NCI-H1694 treated with DMSO at 0.1 percent for 48 hours (cell line): Measurements from ENCODE around the gene TGM5.
"Not testable (repeated sequence)": the region's sequence is repeated elsewhere in the genome, so short reads cannot be mapped to it uniquely, and the experiment has no call there.

Source experiments
- DNase-seq: peaks from one replicate; lab custom pipeline; 2025; lab: John Stamatoyannopoulos, UW

TGM5 gene

DNA sequence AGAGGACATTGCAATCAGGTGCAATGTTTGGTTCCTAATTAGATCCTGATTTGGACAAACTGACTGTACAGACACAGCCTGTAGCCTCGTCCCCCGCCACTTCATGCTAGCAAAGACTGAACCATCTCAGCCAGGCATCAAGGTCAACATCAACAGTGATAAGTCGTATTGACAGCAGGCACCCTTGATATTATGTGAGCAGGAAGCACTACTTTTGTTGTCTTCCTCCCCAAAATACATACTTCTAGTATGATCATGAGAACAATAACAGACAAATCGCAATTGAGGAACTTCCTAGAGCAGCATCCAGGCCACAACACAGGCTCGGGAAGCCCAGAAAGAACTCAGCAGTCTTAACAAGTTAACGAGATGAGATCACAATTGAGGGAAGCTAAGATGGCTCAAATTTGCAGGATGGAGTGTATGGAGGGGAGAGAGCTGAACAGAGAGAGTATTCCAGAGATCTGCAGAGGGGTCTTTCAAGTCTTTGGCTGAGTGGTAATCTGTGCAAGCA lies 20.4 kb downstream of the TGM5 start:
- DNase-seq: no peak

DNA sequence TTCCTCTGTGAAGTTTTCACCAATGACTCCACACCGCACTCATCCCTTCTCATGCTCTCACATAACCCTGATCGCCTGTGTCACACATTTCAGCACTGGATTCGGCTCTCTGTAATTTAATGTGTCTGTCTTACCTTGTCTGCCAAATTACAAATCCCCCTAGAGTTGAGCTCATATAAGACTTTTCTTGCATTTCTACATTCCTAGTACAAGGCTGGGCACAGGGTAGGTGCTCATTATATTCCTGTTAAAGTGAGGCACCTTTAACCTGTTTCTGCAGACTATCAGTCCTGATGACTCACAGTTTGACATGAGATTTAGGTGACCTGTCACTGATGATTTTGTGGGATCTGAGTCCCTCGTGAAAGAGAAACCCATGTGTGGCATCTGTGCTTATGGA lies 22.6 kb downstream of the TGM5 start:
- no peak for DNase-seq

DNA sequence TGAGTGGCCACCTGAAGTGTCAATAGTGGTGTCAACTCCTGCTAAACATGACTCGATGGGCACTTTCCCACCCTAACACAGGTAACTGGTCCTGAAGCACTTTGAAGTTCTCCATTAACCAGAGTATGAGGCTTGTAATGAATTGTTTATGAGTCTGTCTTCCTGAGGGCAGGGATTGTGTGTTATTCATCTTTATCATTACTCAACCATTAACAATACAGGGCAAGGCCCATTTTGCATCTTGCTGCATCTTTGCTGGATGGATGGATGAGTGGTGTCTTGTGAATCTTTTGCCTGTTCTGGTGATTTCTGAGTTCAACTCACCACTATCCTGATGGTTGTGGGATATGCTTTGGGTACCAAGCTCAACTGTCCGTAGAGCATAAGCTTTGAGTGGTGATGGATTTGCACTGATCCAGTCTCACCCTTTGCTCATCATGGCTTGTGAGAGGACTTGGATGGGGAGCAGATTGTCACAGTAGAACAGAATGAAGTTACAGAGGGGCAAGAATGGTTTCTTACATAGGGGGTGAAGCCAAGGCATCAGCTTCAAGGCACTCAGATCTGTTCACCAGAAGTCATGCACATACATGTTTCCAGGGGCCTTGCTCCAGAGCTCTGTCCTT lies 23.6 kb downstream of the TGM5 start:
- no peak for DNase-seq

DNA sequence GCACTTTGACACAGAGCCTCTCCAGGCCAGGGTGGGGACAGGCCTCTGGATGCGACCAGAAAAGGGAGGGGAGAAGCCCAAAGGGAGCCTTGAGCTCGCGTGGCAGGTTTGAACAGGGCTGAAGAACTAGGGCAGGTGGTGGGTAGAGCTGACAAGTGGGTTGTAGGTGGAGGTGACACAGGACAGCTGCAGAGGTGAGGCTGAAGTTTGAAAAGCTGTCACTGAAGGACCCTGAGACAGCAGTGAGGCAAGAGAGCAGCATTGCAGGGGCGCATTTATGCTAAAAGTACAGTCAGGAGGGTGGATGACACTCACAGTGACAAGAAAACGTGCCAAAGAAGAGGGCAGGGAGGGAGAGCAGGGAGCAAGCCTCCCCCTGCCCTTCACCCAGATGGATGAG lies 24.1 kb downstream of the TGM5 start:
- DNase-seq: no peak

DNA sequence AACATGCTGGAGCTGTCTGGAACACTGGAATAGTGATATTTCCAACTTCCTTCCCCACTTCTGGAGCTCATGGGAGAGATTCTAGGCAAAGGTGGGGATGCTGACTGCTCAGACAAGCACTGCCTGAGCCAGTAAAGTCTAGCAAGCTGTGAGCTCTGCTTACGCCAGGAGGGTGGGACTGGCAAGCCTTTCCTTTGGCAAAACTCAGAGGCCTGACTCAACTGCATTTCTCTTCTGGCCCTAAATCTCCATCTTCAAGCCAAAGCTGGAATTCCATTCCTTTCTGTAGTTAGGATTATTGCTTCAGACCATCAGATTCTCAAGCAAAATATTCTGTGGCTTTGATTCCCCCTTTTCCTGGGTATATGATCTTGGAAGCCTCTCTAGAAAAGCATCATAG lies 25.6 kb downstream of the TGM5 start:
- no peak for DNase-seq

DNA sequence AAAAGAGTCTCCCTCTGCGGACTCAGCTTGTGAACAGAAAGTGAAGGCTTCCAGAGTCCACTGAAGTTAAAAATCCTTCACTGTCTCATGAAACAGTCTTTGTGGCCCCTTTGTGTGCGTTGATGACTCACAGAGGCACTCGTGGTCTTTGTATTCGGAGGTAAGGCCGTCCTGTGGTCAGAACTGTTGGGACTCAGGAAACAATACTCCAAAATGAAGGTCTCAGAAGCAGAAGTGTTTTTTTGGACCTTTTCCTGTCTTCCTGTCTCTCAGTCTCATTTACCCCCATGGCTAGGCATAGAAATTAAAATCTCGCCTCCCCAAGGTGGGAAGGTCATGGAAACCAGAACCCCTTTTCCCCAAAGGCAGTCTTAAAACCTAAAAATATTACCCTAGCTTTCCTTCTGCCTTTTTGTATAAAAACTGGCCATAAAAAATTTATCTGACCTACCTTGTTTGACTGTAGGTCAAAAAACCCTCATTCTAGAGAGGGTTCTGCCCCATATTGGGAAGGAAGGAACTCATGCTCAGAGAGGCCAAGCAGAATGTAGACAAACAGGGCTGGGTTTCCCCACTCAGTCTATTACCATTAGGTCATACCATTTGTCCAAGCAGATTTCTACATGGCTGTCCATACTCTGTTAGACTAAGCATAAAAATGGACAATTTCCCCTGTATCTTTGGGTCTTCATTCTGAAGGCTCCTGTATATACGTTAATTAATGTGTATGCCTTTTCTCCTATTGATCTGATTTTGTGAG lies 26.8 kb downstream of the TGM5 start:
- DNase-seq: no peak

DNA sequence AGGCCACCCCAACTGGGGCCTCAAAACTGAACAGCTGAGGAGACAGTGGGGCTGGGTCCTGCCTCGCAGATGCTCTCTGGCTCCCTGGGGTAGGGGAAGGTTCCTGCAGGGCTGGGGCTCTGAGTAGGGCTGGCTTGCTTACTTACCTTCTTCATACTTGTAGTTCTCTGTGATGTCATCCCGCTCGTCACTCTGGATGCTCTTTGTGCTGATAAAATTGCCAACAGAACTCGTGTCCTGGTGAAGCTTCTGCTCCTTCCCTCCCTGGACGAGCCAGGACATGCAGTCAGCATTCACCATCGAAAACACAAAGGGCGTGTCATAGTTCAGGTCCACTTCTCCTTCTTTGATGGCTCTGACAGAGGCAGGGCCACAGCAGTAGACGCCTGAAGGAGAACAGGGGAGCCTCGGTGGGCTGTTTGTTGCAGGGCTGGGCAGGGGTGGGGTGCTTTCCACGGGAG lies 28.0 kb downstream of the TGM5 start:
- no peak for DNase-seq

DNA sequence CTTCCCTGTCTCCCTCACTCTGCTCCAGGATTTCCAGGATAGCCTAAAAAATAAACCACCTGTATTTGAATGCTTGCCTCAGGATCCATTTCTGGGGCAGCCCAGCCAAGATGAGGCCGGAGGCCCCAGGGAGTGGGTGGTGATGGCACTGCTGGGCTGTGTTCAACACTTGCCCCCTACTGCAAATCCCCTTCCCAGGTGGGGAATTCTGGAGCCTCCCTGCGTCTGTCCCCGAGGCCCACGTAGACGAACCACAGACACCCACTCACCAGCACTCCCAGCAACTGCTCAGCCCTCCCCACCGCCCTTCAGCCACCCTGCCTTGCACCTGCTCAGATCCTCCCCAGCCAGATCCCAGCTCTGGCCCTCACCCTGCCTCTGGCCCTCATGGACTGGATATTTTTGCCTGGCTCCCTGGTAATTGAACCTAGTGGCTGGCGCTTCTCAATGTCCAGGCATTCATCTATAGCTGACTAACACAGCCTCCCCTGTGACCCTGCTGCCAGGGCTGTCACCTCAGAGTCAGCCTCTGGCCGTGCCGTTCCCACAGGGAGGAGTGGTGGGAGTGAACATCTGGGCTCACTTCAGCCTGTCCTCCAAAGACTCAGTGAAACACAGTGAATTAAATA lies 28.8 kb downstream of the TGM5 start:
- no peak for DNase-seq

DNA sequence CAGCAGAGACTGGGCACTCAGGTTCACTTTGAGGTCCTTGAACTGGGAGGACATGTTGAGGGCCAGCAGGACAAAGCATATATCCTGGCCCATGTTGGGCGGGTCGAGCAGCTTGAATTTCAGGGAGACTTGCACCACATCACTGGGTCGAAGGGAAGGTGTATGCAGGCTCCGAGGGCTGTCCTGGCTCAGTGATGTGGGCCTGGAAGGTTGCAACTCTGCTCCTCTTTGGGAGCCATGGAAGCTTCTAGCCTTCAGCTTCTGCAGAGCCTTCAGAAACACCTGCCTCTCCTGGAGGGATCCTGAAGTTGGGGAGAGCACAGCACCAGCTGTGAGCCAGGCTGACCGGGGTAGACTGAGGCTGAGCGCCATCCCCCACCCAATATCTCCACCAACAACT lies 31.2 kb downstream of the TGM5 start:
- no peak for DNase-seq

DNA sequence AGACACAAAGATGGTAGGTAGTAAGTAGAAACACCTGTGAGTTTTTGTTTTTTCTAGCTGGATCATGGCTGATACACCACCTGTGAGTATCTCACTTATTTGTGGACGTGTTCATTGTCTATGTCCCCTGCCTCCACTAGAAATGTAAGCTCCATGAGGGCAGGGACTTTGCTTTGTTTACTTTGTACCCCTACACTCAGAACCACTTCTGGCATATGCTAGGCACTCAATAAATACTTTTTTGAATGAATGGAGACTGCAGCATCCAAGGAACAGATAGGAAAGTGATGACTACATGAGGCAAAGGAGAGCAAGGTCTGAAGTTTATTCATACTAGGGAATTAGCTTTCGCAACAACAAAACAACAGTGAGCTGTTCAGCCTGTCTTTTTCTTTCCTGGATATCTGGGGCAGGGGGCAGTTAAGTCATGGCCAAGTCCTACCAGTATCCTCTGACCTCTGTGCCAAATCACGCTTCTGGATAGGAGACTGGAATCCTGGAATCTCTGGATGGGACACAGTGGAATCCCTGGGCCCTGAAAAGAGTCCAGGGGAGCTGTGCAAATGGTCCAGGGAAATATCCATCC lies 34.3 kb downstream of the TGM5 start:
- DNase-seq: no peak

DNA sequence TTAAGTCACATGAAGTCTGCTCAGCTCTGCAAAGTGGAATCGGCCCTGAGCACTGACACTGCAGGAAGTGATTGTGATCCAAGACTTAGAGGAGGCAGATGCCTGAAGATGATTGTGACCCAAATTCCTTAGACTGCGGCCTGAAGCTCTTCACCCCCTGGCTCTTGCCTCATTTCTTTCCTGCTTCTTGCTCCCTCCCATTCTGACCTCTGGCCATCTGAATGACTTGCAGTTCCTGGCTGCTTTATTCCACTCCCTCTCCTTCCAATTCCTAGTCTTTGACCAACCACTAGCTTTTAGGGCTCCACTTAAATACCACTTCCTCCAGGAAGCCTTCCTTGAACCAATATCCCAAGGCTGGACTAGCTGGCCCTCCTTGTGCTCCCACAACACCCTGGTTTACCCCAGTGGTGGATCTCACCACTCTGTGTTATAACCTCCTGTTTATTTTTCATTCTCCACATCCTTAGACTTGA lies 36.0 kb downstream of the TGM5 start:
- DNase-seq: no peak

DNA sequence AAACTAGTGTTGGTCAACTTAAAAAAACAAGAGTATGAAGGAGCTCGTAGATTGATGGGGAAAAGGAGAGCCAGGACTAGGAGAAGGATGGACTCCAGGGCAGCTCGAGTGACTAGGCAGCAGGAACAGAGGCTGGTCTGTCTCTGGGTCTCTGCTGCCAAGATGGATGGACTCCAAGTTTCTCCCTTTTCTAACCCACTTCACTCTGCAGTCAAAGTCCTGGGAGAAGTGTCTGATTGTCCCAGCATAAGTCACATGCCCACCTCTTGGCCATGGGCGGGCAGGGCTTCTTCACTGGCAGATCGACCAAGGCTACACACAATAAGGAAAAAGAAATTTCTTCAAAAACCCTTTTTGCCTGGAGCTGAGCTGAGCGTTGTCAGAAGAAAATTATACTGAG lies 36.8 kb downstream of the TGM5 start:
- DNase-seq: no peak

DNA sequence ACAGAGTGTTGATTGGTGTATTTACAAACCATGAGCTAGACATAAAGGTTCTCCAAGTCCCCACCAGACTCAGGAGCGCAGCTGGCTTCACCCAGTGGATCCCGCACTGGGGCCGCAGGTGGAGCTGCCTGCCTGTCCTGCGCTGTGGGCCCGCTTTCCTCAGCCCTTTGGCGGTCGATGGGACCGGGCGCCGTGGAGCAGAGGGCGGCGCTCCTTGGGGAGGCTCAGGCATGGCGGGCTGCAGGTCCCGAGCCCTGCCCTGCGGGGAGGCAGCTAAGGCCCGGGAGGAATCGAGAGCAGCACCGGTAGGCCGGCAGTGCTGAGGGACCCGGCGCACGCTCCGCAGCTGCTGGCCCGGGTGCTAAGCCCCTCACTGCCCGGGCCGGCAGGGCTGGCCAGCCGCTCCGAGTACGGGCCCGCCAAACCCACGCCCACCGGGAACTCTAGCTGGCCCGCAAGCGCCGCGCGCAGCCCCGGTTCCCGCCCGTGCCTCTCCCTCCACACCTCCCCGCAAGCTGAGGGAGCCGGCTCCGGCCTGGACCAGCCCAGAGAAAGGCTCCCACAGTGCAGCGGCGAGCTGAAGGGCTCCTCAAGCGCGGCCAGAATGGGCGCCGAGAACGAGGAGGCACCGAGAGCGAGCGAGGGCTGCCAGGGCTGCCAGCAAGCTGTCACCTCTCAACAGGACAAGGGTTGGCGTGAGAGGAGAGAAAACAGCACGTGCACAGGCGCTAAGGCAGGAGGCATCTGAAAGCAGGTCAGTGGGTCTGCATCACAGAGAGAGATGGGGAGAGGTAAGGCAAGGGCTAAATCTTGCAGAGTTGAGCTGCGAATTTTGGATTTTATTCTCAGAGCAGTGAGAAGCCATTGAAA lies 40.1 kb downstream of the TGM5 start:
- DNase-seq: no peak

DNA sequence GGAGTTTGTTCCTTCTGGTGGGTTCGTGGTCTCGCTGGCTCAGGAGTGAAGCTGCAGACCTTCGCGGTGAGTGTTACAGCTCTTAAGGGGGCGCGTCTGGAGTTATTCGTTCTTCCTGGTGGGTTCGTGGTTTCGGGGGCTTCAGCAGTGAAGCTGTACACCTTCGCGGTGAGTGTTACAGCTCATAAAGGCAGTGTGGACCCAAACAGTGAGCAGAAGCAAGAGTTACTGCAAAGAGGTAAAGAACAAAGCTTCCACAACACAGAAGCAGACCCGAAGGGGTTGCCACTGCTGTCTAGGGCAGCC lies 40.8 kb downstream of the TGM5 start:
- not testable (repeated sequence) for DNase-seq

DNA sequence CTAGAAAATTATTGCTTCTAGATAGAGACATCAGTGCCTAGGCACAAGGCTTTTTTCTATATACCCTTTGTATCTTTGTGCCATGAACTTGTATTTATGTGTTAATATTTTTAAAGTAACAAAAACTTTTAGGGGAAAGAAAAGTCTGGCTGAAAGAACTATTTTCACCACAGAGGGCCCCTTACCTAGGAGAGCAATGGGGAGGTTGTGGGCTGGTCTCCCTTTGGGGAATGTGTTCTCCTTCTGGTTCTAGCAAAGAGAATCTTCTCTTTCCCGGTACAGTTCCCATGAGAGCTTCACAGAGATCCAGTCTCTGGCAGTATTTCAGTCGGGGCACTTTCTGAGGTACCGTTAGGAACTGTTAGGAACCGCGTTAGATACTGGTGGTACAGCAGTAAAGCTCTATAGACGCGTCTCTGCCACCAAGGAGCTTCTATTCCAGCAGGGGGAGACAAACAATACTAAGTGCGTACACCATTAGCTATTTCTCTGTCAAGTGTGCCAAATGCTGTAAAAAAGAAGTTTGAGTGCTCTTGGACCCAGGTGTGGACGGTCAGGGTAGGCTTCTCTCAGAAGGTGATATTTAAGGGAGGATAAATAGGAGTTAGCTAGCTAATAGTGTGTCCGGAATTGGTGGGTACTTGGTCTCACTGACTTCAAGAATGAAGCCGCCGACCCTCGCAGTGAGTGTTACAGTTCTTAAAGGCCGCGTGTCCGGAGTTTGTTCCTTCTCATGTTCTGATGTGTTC lies 41.4 kb downstream of the TGM5 start:
- peak; percentile 14 for DNase-seq

DNA sequence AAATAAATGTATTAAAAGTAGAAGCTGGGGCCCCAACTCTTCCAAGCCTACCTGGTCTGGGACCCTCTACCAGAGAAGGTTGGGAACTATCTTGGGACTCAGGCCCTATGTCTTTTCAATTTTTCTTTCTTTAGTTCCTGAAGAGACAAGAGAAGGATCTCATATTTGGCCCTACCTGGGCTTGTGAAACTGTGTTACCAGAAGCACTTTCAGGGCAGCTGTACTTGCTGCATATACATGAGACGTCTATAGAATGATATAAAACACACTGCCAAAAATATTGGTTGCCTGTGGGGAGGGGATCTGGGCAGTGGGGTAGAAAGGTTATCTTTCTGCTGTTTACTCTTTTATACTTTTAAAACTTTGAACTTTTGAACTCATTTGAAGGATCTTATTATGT lies 45.3 kb downstream of the TGM5 start:
- DNase-seq: no peak

DNA sequence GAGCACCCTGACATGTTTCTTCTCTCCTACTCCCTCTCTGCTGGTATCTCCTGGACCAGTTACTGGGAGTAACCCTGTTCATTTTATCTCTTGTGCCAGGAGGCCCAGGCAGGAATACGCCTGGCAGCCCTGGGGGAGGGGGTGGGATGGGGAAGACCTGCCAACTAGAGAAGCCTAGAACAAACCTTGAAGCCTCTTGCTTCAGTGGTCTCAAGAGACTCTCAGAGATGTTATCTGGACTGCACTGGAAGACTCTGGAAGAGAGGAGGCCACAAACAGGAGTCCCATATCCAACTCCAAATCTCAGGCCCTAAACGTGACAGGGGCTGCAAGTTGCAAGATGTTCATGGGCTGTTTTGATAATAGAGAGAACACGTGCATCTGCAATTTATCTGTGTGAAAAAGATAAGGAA lies 45.7 kb downstream of the TGM5 start, which contains the start of gene EPB42:
Gene EPB42, minus strand, starts transcription at position 28 of the 413 bp plus-strand sequence. CDS start 193 bp downstream, outside the sequence.
- no peak for DNase-seq

DNA sequence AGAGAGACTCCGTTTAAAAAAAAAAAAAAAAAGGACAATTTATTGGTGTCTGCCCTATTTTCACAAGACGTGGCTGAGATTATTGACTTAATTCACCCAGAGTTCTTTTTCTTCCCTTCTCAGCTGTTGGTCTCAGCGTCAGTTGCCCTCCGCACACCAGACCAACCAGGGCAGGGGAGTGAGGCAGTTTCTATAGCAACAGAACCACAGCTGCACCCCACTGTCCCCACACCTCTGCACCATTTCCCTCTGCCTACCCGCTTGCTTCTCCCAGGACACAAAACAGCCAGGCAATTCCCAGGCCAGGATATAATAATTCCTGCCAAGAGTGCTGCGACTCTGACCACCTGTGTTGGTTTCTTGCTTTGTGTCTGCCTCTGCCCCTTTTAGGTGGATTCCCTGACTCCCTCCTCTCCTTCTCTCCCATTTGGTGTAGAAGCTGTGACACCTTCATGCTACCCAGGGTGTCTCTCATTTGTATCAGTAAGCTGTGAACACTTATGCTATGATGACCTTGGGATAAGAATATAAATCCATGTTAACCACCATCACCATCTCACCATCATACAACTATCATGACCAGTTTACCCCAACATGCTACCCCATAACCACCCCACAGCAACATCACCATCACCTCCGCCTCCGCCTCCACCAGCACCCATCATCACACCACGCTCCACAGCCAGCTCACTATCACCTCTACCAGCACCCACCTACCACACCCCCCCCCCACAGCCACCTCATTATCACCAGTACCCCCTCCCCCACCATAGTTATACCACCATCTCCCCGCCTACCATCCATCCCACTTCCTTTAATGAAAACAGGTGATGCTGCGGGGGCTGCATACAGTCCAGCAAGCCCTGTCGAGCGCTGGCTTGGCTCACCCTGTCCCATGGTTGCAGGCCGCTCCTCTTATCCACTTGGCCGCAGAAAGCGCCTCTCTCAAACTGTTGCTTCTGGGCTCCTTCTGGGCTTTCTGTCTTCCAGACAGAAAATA lies 46.5 kb downstream of the TGM5 start:
- no peak for DNase-seq

DNA sequence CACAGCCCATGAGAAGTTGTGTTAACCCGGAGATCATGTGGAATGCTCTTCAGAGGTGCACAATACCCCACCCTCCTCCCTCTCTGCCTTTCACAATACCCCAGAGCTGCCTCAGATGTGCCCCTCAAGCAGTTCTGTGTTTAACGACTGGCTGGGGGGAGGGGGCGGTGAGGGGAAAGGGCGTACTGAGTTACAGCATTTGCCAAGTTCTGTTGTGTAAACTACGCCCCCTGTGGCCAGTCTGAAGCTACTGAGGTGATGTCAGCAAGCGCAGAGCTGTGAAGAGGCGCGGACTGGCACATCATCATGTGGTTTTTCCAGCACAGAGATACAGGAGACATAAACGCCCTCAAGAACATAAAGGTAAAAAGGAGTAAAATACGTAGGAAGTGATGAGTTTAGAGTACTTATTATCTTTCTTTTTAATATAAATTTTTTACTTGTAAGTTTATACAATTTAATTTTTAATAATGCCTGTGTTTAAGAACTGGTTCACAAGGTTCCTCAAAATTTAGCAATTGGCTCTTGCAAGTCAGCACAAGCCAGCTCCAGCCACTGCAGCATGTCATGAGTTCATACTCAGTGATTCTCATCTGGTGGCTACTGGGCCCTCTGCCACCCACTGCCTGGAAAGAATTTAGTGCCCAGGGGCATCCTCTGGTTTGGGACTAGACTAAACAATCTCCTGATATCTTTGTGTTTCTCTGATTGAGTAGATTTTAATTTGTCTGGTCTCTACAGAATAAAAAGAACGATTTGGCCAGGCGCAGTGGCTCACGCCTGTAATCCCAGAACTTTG lies 47.6 kb downstream of the TGM5 start:
- DNase-seq: no peak
